ENCODE results near the gene PEAR1.

DNA sequence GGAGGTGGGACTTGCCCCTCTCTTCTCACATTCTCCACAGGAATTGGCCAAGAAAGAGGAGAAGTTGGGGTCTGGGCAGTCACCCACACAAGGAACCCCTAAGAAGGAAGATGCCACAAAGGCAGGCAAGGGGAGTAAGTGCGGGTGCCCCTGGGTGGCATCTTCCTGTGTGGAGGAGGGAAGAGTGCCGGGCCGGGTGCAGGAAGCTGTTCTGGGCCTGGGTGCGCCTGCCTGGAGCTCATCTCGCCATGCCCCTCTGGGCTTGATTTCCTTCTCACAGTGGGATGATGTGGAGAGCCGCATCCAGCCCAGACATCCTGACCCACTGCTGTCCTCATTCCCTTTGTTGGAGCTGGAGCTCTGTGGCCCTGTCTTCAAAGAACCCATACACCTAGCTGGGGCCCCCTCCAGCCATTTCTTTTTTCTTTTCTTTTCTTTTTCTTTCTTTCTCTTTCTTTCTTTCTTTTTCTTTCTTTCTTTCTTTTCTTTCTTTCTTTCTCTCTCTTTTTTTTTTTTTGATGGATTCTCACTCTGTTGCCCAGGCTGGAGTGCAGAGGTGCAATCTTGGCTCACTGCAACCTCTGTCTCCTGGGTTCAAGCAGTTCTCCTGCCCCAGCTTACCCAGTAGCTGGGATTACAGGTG lies 36.2 kb downstream of the PEAR1 start:
- no peak for TF ChIP-seq POLR2A (IDR thresholded peaks at IDR 0.05; ENCODE audit: control extremely low read depth in 1 of 2, low read depth in 2 of 2, low read length in 2 of 2)
- TF ChIP-seq, protein P1, sequence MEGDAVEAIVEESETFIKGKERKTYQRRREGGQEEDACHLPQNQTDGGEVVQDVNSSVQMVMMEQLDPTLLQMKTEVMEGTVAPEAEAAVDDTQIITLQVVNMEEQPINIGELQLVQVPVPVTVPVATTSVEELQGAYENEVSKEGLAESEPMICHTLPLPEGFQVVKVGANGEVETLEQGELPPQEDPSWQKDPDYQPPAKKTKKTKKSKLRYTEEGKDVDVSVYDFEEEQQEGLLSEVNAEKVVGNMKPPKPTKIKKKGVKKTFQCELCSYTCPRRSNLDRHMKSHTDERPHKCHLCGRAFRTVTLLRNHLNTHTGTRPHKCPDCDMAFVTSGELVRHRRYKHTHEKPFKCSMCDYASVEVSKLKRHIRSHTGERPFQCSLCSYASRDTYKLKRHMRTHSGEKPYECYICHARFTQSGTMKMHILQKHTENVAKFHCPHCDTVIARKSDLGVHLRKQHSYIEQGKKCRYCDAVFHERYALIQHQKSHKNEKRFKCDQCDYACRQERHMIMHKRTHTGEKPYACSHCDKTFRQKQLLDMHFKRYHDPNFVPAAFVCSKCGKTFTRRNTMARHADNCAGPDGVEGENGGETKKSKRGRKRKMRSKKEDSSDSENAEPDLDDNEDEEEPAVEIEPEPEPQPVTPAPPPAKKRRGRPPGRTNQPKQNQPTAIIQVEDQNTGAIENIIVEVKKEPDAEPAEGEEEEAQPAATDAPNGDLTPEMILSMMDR (IDR thresholded peaks at IDR 0.05; ENCODE audit: control extremely low read depth in 1 of 3, insufficient read depth in 1 of 3, low read depth in 1 of 3, low read length in 3 of 3): no peak
- TF ChIP-seq, protein P2, sequence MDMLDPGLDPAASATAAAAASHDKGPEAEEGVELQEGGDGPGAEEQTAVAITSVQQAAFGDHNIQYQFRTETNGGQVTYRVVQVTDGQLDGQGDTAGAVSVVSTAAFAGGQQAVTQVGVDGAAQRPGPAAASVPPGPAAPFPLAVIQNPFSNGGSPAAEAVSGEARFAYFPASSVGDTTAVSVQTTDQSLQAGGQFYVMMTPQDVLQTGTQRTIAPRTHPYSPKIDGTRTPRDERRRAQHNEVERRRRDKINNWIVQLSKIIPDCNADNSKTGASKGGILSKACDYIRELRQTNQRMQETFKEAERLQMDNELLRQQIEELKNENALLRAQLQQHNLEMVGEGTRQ (IDR thresholded peaks at IDR 0.05; ENCODE audit: low read length): no peak
- TF ChIP-seq CEBPB (IDR thresholded peaks at IDR 0.05; ENCODE audit: low read depth, low read length): no peak
- TF ChIP-seq FOSL1 (IDR thresholded peaks at IDR 0.05; ENCODE audit: insufficient read depth, low read depth, low read length): no peak
- TF ChIP-seq EP300 (IDR thresholded peaks at IDR 0.05; ENCODE audit: borderline replicate concordance in 1 of 2, low read depth in 2 of 2, low read length in 2 of 2): no peak
- no peak for TF ChIP-seq NRF1 (IDR thresholded peaks at IDR 0.05; ENCODE audit: low read depth, low read length)
- TF ChIP-seq SP1 (IDR thresholded peaks at IDR 0.05; ENCODE audit: low read depth, low read length): no peak
- no peak for TF ChIP-seq RAD21 (IDR thresholded peaks at IDR 0.05 in 1 of 2, conservative IDR thresholded peaks at IDR 0.05 in 1 of 2; ENCODE audit: low read depth in 2 of 2, low read length in 2 of 2)
- no peak for TF ChIP-seq MAFK (IDR thresholded peaks at IDR 0.05; ENCODE audit: low read depth, low read length)
- TF ChIP-seq YY1 (IDR thresholded peaks at IDR 0.05; ENCODE audit: low read depth, low read length): no peak
- no peak for TF ChIP-seq SRF (IDR thresholded peaks at IDR 0.05; ENCODE audit: low read depth, low read length)
- TF ChIP-seq TAF1 (IDR thresholded peaks at IDR 0.05; ENCODE audit: low read depth, low read length): no peak
